ENCODE measurements around the gene PTTG1IP. TPM values are rescaled to one million over a fixed set of nuclear protein-coding genes. Genes with fewer than 3 reads are reported as not detected.

Gene PTTG1IP
- total and polyA plus RNA-seq, 2 of the 13 experiments (the other 11 are each of a cell fraction or from before 2014, with no cell fraction given): 161 to 700 TPM

- TF ChIP-seq ZNF83 (CRISPR knock-in tag; IDR thresholded peaks at IDR 0.05; ENCODE audit: borderline replicate concordance): no peak
- no peak for TF ChIP-seq NFE2L1 (CRISPR knock-in tag; IDR thresholded peaks at IDR 0.05; ENCODE audit: borderline replicate concordance)
- no peak for TF ChIP-seq PRMT3 (CRISPR knock-in tag; IDR thresholded peaks at IDR 0.05; ENCODE audit: borderline replicate concordance, low read depth)
- no peak for TF ChIP-seq TRIM24 (CRISPR knock-in tag; IDR thresholded peaks at IDR 0.05)
- no peak for TF ChIP-seq HNRNPH1 (optimal IDR thresholded peaks at IDR 0.05; ENCODE audit: low read depth, low read length)
- peak; percentile 99 for TF ChIP-seq TEAD3 (CRISPR knock-in tag; optimal IDR thresholded peaks at IDR 0.05; ENCODE audit: borderline replicate concordance)
- no peak for TF ChIP-seq STAG1 (CRISPR knock-in tag; IDR thresholded peaks at IDR 0.05)
- peak; percentile 81 for TF ChIP-seq RARA (CRISPR knock-in tag; IDR thresholded peaks at IDR 0.05)
- TF ChIP-seq ZNF646 (CRISPR knock-in tag; IDR thresholded peaks at IDR 0.05): no peak
- TF ChIP-seq RBFOX2 (IDR thresholded peaks at IDR 0.05; ENCODE audit: low read depth, low read length): peak; percentile 27; the same call in 1 of the 2 replicates
- peak; percentile 66; the same call in 1 of the 2 replicates for TF ChIP-seq ZNF121 (CRISPR knock-in tag; IDR thresholded peaks at IDR 0.05)
- no peak for TF ChIP-seq ZNF850 (CRISPR knock-in tag; conservative IDR thresholded peaks at IDR 0.05)
- no peak for TF ChIP-seq ZHX2 (IDR thresholded peaks at IDR 0.05; ENCODE audit: low read depth)
- no peak for TF ChIP-seq ZHX2 (CRISPR knock-in tag; IDR thresholded peaks at IDR 0.05; ENCODE audit: borderline replicate concordance)
- TF ChIP-seq ZNF205 (CRISPR knock-in tag; IDR thresholded peaks at IDR 0.05): no peak
- no peak for TF ChIP-seq ZIK1 (CRISPR knock-in tag; IDR thresholded peaks at IDR 0.05; ENCODE audit: borderline replicate concordance, low read depth)
Measured at GRCh38 chr21:44878053-44878982, 4.8 kb upstream of the PTTG1IP start (continued).

Measured in HepG2 (cell line).